ENCODE data around the gene STK16. TPM values are rescaled to one million over a fixed set of nuclear protein-coding genes. Genes with fewer than 3 reads are reported as not detected.

The STK16 gene
- total RNA-seq, 2 donors from 2014 or later = 8.0 to 16.8 TPM

DNA sequence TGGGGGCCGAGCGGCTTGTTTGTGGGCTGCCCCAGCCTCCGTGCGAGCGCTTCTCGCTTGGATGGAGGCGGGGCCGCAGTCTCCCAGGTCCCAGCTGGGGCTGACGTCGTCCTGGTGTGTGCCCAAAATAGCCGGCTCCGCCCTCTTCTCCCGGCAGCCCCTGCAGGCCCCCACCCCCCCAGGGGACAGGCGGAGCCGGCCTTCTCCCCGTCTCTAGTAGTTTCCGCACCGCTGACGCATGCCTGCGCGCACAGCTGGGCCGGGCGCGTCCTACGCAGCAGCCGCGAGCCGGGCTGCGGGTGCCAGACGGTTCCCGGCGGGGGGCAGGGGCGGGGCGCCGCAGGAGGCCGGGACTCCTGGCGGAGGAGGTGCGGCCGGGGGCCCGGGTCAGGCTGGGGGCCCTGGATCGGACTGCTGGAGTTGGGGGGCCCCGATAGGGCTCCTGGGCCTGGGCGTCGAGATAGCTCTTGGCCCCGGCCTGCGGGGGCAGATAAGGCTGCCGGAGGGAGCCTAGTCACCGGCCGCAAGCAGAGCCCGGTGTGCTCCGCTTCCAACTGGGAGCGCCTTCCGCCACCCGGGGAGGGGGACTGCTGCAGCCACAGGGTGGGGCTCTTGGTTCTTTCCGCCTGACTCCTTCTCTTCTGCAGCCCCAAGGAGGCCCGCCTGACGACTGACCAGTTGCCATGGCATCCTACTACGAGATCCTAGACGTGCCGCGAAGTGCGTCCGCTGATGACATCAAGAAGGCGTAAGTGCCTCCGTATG lies 34.1 kb downstream of the STK16 start, which contains the start of gene DNAJB2:
Gene DNAJB2, plus strand, starts transcription at position 216 of the 765 bp plus-strand sequence. Its CDS starts 468 bp downstream, at position 684.
- peak; percentile 89 to 96 (median 93) for TF ChIP-seq POLR2A (IDR thresholded peaks at IDR 0.05)
- TF ChIP-seq, protein P1, sequence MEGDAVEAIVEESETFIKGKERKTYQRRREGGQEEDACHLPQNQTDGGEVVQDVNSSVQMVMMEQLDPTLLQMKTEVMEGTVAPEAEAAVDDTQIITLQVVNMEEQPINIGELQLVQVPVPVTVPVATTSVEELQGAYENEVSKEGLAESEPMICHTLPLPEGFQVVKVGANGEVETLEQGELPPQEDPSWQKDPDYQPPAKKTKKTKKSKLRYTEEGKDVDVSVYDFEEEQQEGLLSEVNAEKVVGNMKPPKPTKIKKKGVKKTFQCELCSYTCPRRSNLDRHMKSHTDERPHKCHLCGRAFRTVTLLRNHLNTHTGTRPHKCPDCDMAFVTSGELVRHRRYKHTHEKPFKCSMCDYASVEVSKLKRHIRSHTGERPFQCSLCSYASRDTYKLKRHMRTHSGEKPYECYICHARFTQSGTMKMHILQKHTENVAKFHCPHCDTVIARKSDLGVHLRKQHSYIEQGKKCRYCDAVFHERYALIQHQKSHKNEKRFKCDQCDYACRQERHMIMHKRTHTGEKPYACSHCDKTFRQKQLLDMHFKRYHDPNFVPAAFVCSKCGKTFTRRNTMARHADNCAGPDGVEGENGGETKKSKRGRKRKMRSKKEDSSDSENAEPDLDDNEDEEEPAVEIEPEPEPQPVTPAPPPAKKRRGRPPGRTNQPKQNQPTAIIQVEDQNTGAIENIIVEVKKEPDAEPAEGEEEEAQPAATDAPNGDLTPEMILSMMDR (IDR thresholded peaks at IDR 0.05) = peak in 1 of 7 experiments; percentile 12
- peak within 1 kb of the TSS; percentile 28 to 35 for H3K4me3 ChIP-seq
- intact Hi-C loops (cut with DNase I) = no loop called here
- H3K4me1 ChIP-seq = peaks cover 37% of the 10 kb centered on the region
- DNase-seq = peak; percentile 99
- ATAC-seq = peak; percentile 95
- WGBS, 2 donors = 0% methylated on average over 8 to 52 of the region's 65 CpGs
- peaks cover 0 to 16% of the 10 kb centered on the region in 2 donors for H3K36me3 ChIP-seq (replicated peaks in 1 of 2; ENCODE audit: insufficient read depth in 1 of 2, low read depth in 2 of 2)
- peak within 1 kb of the TSS; percentile 95 to 99 (median 96) for H3K27ac ChIP-seq
- H3K9me3 ChIP-seq = no peaks in the 10 kb centered on the region
- H3K27me3 ChIP-seq = no peaks in the 10 kb centered on the region

DNA sequence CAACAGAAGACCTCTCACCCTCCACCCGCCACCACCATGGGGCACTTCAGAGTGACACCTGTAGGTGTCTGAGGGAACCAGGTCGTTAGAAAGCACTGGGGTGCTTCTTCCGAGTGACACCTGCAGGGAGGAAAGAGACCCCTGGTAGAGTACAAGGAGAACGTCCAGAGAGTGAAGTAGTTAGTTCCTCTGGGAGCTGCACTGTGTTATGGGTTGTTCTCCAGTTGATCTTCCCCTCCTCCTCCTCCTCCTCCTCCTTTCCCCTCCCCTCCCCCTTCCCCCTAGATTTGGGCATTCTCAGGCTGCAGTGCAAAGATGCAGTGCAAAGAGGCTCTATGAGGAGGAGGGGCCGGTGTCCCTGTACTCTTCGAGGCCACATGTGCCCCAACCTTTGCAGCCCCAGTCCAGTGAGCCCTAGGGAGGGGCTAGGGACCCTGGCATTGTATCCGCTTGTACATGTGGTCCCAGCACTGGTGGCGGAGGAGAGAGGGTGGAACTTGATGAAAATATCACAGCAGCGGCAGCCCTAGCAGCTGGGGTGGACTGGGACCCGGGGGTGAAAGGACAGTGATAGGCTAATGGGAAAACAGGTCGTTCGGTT lies 34.7 kb downstream of the STK16 start:
- H3K27ac ChIP-seq = peak overlapping the region; percentile 95 to 99 (median 96)
- DNase-seq (peak in 1 of 4 donors; percentile 13), ATAC-seq (no peak)
- peaks cover 36% of the 10 kb centered on the region for H3K4me1 ChIP-seq
- H3K27me3 ChIP-seq = no peaks in the 10 kb centered on the region
- no peaks in the 10 kb centered on the region for H3K9me3 ChIP-seq
- H3K4me3 ChIP-seq = peak overlapping the region; percentile 28 to 35
- peaks cover 0 to 21% of the 10 kb centered on the region in 2 donors for H3K36me3 ChIP-seq (replicated peaks in 1 of 2; ENCODE audit: insufficient read depth in 1 of 2, low read depth in 2 of 2)
- WGBS, 2 donors = 40 to 44% methylated on average over 12 of the region's 12 CpGs
- intact Hi-C loops (cut with DNase I) = no loop called here
- TF ChIP-seq, protein P1 (IDR thresholded peaks at IDR 0.05) = peak in 2 of 7 experiments; percentile 14 to 32
- TF ChIP-seq POLR2A (IDR thresholded peaks at IDR 0.05) = no peak

DNA sequence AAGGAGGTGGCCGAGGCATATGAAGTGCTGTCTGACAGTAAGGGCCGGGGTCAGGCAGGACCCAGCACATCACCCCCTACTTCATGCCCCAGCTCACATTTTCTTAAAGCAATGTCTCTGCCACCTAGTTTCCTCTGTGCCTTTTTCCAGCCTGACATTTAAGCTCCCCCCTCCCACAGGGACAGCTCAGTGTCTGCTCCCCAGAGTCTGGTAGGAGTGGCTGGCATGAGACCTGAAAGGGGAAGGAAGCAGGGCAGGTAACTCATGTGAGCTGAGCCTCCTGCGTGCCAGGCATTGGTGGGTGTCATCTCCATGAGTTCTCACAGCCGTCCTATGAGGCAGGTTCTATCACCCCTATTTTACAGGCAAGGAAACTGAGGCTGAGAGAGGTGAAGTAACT lies 35.4 kb downstream of the STK16 start:
- H3K27me3 ChIP-seq = no peaks in the 10 kb centered on the region
- peak overlapping the region in 3 of 4 donors; percentile 12 to 98 (median 95) for H3K27ac ChIP-seq
- no peak for DNase-seq
- no peaks in the 10 kb centered on the region for H3K9me3 ChIP-seq
- ATAC-seq = no peak
- 90 to 93% methylated on average over 4 of the region's 4 CpGs for WGBS, 2 donors
- no peak for TF ChIP-seq POLR2A (IDR thresholded peaks at IDR 0.05)
- TF ChIP-seq, protein P1 (IDR thresholded peaks at IDR 0.05) = no peak
- H3K4me1 ChIP-seq = peaks cover 36% of the 10 kb centered on the region
- intact Hi-C loops (cut with DNase I) = no loop called here
- peaks cover 0 to 21% of the 10 kb centered on the region in 2 donors for H3K36me3 ChIP-seq (replicated peaks in 1 of 2; ENCODE audit: insufficient read depth in 1 of 2, low read depth in 2 of 2)
- no peak overlapping the region for H3K4me3 ChIP-seq

DNA sequence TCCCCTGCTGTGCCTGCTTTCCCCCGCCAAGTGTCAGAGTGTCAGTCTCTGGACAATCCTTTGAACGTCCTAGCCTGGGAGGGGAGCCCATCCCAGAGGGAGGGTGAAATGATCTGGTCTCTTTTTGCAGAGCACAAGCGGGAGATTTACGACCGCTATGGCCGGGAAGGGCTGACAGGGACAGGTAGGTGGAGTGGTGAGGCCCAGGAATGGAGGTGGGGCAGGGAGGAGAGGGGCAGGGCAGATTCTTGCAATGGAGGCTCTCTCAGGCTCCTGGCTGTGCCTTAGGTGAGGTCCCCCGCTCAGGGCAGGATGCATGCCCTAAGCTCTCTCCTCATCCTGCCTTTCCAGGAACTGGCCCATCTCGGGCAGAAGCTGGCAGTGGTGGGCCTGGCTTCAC lies 36.3 kb downstream of the STK16 start:
- peaks cover 0 to 21% of the 10 kb centered on the region in 2 donors for H3K36me3 ChIP-seq (replicated peaks in 1 of 2; ENCODE audit: insufficient read depth in 1 of 2, low read depth in 2 of 2)
- ATAC-seq (no peak), DNase-seq (no peak)
- H3K4me3 ChIP-seq = no peak overlapping the region
- H3K4me1 ChIP-seq = peaks cover 36% of the 10 kb centered on the region
- no peaks in the 10 kb centered on the region for H3K27me3 ChIP-seq
- intact Hi-C loops (cut with DNase I) = no loop called here
- 87 to 95% methylated on average over 6 to 8 of the region's 8 CpGs for WGBS, 2 donors
- no peak overlapping the region for H3K27ac ChIP-seq
- H3K9me3 ChIP-seq = no peaks in the 10 kb centered on the region
- no peak for TF ChIP-seq POLR2A (IDR thresholded peaks at IDR 0.05)
- TF ChIP-seq, protein P1 (IDR thresholded peaks at IDR 0.05) = no peak
